ENCODE results near the gene AZU1.

The AZU1 gene

GRCh38 chr19:821231-821824 lies 6.3 kb upstream of the AZU1 start:
- peak overlapping the region; percentile 24 for H3K4me3 ChIP-seq (ENCODE audit: low read length)
- no peak for TF ChIP-seq CTCF (conservative IDR thresholded peaks at IDR 0.05; ENCODE audit: low read depth, low read length)
- DNase-seq (ENCODE audit: low read depth), result no peak

- no peak for DNase-seq (ENCODE audit: low read depth)
- no peak for TF ChIP-seq CTCF (conservative IDR thresholded peaks at IDR 0.05; ENCODE audit: low read depth, low read length)
- H3K4me3 ChIP-seq (ENCODE audit: low read length), result peak within 1 kb of the TSS; percentile 24
Observed at GRCh38 chr19:821825-822503, 5.7 kb upstream of the AZU1 start, which contains the start of gene PLPPR3. PLPPR3 (minus strand) TSS chr19:821955; CDS start chr19:821559, 396 bp downstream.

GRCh38 chr19:823565-824121 lies 4.0 kb upstream of the AZU1 start:
- DNase-seq (ENCODE audit: low read depth), result no peak
- H3K4me3 ChIP-seq (ENCODE audit: low read length), result no peak overlapping the region
- TF ChIP-seq CTCF (conservative IDR thresholded peaks at IDR 0.05; ENCODE audit: low read depth, low read length), result no peak

GRCh38 chr19:824885-825284 lies 2.8 kb upstream of the AZU1 start:
- no peak overlapping the region for H3K4me3 ChIP-seq (ENCODE audit: low read length)
- no peak for TF ChIP-seq CTCF (conservative IDR thresholded peaks at IDR 0.05; ENCODE audit: low read depth, low read length)
- no peak for DNase-seq (ENCODE audit: low read depth)

- no peak for TF ChIP-seq CTCF (conservative IDR thresholded peaks at IDR 0.05; ENCODE audit: low read depth, low read length)
- no peak overlapping the region for H3K4me3 ChIP-seq (ENCODE audit: low read length)
- no peak for DNase-seq (ENCODE audit: low read depth)
Observed at GRCh38 chr19:825897-826644, 1.6 kb upstream of the AZU1 start.

- H3K4me3 ChIP-seq (ENCODE audit: low read length), result no peak overlapping the region
- no peak for TF ChIP-seq CTCF (conservative IDR thresholded peaks at IDR 0.05; ENCODE audit: low read depth, low read length)
- DNase-seq (ENCODE audit: low read depth), result no peak
Observed at GRCh38 chr19:827314-827709, 325 bp upstream of the AZU1 start.
